GM19468 (cell line): Measurements from ENCODE around the gene RIMBP3C.
"Not testable (repeated sequence)": the region's sequence is repeated elsewhere in the genome, so short reads cannot be mapped to it uniquely, and the experiment has no call there.

ENCODE experiments used
- ATAC-seq: cut with Tn5 transposase; IDR thresholded peaks from one replicate; pipeline ENCODE4 v1.9.1; 2021; ENCODE audit warnings: mild to moderate bottlenecking, moderate library complexity, moderate number of reproducible peaks; ENCODE audit not compliant: unreplicated experiment; ENCODE audit errors: extremely low read depth

RIMBP3C gene

DNA sequence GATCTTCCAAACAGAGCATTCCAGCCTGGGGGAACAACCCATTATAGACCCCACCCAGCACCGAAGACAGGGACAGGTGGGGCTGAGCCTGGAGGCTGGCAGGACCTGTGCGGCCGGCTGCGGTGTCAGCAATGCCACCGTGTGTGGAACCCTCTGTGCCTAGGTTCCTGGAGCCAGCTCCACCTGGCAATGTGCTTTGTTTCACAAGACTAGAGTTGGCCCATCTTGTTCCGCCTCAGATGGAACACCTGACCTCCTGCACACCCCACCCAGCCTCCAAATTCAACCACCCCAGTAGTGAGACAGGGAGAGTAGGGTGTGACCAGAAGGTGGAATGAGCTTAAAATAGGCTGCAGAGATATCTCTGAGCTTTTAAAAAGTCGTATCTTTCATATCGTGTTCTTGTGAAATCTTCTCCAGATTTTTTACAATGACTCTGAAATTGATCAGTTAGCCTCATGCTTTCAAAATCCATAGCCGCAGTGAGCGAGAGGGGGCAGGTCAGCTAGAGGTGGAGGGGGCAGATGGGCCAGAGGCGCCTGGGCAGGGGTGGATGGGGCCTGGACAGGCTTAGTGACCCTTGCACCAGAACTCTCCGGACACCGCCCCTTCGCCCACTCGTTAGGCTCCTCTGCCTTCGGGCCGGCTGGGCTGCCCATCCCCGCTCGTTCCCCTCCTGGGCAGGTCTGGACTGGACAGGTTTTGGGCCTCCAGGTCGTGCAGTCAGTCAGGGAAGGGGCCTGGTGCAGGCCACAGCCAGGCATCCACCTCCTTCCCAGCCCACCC is 18.2 kb downstream of the RIMBP3C start:
- ATAC-seq = not testable (repeated sequence)

DNA sequence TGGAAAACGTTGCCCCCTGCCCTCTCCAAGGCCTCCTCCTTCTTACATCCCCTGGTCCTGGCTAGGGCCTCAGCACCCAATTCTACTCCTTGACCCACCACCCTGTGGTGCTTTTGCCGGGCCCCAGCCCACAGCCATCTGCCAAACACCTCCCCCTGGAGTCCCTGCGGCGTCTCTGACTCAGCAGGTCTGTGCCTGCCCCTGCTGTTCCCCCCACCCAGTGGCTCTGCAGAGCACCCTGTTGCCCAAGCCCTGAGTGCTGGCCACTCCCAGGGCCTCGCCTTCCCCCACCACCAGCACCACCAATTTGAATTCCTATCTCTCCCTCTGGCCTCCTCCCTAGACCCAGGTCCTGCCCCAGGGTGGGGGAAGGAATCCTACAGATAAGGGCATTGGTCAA is 19.7 kb downstream of the RIMBP3C start:
- not testable (repeated sequence) for ATAC-seq

DNA sequence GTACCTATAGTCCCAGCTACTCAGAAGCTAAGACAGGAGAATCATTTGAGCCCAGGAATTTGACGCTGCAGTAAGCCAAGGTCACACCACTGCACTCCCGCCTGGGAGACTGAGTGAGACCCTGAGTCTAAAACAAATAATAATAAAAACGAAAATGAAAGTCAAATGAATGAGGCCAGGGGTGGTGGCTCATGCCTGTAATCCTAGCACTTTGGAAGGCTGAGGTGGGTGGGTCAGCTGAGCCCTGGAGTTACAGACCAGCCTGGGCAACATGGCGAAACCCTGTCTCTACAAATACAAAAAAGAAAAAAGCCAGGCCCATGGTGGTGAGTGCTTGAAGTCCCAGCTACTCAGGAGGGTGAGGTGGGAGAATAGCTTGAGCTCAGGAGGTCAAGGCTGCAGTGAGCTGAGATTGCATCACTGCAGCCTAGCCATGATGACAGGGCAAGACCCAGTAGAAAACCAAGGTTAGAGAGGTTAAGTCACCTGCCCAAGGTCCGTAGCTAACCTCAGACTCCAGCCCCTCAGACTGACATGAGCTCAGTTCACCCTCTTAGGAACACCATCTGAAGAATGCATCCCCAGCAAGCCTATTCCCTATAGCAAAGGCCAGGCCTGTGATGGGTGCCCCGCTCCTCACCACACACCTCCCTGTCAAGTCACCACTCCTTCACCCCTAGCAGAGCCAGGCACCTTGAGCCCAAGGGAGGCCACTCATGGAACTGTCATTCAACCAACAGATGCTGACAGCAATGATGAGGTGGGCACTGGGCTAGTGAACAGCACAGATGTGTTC is 24.4 kb downstream of the RIMBP3C start:
- not testable (repeated sequence) for ATAC-seq

DNA sequence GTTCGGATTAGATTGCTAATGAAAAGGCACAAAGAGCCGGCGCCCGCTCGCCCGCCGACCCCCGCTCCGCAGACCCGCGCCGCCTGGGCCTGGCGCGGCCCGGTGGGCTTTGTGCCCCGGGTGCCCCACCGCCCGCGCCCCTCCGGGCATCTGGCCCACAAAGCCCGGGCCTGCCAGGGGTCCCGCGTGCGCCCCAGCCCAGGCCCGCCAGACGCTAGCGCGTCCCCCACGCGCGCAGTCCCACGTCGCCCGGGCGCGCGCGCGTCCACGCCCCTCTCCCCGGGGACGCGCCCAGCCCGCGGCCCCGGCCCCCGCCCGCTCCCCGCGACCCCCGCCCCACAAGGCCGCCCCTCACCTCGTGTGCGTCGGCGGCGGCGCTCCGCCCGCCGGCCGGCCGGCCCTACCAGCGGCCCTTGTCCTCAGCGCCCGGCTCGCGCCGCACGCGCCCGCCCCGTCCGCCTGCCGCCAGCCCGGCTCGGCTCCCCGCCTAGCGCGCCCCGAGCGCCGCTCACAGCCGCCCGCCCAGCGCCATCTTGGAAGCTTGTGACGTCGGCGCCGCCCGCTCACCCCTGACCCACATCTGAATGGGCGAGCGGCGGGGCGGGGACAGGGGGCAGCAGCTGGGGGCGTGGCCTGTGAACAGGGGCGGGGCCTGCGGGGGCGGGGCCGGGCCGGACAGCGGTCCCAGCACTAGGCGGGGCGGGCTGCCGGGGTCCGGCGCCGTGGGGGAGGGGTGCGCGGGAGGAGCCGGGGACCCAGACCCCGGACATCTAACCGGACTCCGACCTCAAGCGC is 34.1 kb downstream of the RIMBP3C start:
- ATAC-seq = not testable (repeated sequence)

DNA sequence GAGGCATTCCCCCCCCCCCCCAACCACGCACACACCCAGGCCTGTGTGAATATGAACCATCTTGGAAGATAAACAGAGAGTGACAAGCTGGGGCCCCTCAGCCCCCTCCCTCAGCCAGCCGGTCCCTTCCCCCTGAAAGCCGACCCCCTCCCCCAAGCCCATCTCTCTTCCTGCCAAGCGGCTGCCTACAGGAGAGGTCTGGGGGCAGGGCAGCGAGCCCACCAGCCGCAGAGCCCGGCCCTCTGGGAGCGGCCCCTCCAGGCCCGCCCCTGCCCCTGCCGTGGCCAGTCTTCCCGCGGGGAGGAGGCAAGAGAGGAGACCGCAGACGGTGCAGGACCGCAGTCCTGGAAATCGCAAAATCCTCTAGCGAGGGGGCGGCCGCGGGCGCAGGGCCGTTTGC is 34.7 kb downstream of the RIMBP3C start:
- not testable (repeated sequence) for ATAC-seq

DNA sequence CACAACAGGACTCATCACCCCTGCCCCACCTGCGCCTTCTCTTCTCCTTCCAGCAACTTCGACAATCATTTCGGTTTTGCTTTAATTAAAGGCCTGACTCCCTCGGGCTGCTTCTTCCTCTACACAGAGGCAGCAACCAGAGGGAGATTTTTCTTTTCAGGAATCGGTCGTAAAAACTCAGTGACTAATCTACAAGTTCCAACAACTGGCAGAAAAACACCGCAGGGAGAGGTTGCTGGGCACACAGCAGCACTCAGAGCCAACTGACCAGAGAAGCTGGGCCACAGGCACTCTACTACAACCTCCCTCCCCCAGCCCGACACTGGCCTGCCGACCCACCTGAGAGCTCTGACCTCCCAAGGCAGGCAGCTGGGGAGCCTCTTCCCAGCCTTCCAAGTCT is 36.0 kb downstream of the RIMBP3C start:
- ATAC-seq = not testable (repeated sequence)

DNA sequence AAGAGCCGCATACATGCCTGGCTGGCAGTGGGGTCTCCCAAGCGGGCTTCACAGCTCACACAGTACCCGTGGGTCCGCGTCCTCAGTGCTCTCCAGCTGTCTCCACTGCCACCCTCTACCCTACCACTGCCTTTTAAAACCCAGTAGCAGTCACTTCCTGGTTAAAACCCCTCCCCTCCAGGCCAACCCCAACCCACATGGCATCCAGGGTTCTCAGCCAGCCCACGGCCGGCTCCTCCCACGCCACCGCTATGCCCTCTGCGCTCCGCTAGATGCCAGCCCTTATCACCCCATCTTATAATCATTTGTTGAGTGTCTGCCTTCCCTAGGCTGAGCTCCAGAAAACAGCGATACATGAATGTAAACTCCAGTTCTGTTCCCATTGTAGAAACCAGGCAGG is 37.1 kb downstream of the RIMBP3C start:
- ATAC-seq = not testable (repeated sequence)

DNA sequence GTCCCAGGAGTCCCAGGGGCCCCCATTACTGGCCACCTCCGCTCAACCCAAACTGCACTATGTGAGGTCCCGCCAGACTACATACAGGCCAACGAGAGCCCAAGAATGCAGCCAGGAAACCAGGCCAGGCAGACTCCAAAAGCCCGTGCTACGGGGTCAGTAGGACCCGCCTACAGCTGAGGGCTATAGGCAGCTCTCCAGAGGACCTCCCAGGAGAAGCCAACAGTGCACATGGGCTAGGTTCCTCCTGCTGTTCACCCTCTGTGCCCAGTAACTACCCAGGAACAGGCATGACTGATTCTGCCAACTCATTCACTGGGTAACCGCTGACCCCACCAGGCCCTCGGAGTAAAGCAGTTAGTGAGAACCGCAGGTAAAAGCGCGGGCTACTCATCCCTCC is 39.2 kb downstream of the RIMBP3C start:
- ATAC-seq = not testable (repeated sequence)

DNA sequence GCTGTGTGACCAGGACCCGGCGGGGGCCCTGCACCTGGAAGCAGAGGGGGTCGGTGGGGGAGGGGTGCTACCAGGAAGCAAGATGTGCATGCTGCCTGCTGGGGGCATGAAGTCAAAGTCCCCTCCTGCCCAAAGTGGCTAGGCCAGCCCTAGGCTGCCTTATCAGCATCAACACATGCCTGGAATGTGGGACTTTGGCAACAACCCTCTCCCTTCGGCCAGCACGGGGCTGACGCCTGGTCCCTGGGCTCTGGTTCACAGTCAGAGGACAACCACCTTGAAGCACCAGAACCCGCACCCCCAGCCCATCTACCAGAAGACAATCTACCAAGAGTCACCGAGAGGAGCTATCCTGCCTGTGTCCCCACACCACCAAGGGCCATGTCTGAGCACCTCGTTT is 40.9 kb downstream of the RIMBP3C start:
- not testable (repeated sequence) for ATAC-seq

DNA sequence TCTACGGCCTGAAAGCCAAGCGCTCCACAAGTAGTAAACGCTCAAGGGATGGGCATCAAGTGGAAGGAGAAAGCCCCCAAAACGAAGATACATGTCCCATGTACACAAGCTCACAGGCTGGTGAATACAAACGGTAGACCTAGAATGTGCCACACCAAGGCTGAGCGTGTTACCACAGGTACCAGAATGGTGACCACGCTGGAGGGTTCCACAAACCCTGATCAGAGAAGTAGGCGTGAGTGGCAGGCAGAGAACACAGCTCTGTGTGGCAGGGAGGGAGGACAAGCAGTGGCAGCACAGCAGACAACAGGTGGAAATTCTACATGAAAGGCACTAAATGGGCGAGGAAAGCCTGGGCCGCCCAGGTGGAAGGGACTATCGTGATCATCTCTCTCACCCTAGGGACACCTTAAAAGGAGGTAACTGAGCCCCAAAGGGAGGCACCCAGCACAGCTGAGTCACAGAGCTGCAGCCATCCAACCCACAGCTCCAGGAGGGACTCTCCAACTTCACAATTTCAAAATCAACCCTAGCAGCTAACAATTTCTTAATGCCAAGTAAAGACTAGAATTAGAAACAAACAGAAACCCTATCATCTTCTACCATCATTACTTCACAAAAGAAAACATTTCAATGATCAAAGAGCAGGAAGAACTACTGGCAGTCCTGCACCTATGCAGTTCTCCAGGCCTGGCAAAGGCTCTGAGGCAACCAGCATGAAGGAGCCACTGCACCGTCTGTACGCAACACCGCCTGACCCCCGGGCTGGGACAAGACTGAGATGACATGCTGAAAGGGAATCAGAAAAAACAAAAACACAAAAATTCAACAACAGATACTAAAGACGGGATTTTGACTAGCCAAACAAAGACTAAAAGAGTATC is 51.4 kb downstream of the RIMBP3C start:
- not testable (repeated sequence) for ATAC-seq

DNA sequence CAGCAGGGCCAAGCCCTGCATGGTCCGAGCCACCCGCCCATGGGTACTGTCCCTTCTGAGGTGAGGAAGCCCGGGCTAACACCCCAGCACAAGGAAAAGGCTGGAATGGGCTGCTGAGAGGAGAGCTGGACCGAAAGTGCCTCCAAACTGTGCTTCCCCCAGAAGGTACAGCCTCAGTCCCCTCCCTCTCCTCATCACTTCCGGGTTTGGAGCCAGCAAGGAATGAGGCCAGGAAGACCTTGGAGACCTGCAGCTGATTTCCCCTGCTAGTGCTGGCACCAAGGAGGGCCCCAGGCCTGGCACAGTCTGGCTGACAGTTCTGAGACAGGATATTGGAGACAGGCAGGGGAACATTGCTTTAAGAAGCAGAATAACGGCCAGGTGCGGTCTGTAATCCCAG is 52.8 kb downstream of the RIMBP3C start:
- ATAC-seq = not testable (repeated sequence)

DNA sequence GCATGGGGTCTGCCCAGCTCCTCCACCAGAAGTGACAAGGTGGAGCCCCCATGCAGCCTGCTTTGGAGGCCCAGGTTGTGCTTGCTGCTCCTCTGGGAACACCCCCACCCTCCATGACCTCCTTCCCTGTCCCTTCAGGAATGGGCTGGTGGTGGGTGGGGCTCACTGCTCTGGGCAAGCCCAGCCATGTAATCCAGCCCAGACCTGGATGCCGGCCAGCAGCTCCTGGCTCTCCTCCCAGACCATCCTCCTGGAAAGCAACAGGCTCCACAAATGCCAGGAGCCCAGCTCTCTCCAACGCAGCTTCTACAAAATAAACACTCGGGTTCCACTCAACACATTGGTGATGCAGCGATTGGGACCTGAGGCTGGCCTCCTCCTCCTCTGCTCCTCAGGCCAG is 53.3 kb downstream of the RIMBP3C start:
- ATAC-seq = not testable (repeated sequence)
